Activated CD4-positive, CD25-positive, alpha-beta regulatory T cell (primary cell): ENCODE measurements around the gene ALX4.

Experiments used
- DNase-seq, 4 experiments: peaks; one replicate each; lab custom pipeline; 2025; lab: John Stamatoyannopoulos, UW

ALX4 gene

GRCh38 chr11:44309478-44310205 lies at the start of gene ALX4:
ALX4 (minus strand) TSS chr11:44310139; CDS start chr11:44310062, 77 bp downstream.
- DNase-seq, result no peak

DNA sequence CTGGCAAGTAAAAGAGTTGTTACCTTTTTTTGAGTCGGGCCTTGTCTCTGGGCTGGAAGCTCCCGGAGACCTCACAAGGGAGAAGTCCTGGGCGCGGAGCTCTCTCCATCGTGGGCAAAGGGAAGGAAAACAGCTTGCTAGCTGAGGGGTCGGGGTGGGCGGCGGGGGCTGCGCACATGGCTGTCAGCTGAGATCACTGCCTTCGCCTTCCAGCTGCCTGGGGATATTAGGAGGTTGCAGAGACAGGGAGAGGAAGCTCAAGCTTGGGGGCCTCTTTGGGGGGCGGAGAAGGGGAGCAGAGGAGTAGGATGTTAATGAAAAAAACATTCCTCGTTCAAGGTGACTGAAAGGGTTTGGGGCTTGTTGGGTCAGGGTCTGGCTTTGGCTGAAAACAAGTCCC lies 49.2 kb upstream of the ALX4 start:
- no peak for DNase-seq

- no peak for DNase-seq
Measured at GRCh38 chr11:44358713-44359112, 48.8 kb upstream of the ALX4 start.

DNA sequence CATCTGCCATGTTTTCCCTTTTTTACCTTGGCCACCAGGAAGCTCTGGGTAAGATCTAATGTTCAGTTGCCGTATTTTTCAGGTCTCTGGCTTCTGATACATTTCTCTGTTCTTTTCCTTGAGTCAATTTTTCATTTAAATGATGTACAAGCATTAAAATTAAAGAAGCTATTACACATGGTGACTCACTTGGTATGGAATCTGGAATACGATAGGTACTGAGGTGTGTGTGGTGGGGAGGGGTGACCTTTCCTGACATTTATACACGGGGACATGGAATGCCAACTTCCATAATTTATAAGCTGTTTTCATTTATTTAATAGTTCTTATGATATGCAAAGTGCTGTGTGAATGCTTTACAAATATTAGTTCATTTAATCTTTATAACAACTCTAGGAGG lies 47.8 kb upstream of the ALX4 start:
- no peak for DNase-seq

GRCh38 chr11:44356351-44356750 lies 46.4 kb upstream of the ALX4 start:
- no peak for DNase-seq

DNA sequence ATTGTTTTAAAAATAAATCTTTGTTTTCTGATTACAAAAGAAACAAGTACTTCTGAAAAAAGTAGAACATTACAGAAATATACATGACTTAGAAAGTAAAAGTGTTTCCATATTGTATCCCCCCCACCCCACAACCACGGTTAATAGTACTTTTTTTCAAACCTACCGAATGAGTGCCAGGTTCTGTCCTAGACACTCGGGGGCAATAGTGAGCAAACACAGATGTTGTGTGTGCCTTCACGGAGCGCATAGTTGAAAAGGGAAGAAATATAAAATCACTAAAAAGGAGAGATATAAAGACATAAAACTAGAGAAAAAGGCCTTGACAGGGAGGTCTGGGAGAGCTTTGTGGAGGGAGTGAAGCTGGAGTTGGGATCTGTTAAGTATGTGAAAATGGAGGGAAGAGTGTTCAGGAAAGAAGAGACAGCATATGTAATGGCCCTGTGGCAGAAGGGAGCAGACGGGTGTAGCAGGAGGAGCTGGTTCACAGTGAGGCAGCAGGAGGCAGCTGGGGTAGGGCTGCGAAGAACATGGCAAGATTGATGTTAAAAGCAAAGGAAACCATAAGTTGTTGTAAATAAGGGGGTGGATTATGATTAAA lies 42.1 kb upstream of the ALX4 start:
- DNase-seq, result no peak

GRCh38 chr11:44351006-44351660 lies 41.2 kb upstream of the ALX4 start:
- no peak for DNase-seq

DNA sequence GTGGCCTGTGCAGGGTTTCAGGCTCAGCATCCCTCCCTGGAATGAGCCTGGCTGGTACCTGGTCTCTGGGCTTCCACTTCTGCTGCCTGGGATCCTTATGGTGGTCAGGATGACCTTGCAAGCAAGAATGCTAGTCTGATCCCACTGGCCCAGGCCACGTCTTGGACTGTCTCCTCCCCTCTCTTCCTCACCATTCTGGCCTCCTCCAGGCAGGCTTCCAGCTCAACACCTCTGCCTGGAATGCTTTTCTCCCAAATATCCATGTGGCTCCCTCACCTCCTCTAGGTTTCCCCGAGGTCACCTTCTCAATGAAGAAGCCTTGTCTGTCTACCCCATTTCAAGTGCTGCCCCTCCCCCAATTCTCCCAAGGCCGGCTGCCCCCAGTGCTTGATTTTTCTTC lies 39.4 kb upstream of the ALX4 start:
- DNase-seq, result no peak

GRCh38 chr11:44348721-44349120 lies 38.8 kb upstream of the ALX4 start:
- no peak for DNase-seq

DNA sequence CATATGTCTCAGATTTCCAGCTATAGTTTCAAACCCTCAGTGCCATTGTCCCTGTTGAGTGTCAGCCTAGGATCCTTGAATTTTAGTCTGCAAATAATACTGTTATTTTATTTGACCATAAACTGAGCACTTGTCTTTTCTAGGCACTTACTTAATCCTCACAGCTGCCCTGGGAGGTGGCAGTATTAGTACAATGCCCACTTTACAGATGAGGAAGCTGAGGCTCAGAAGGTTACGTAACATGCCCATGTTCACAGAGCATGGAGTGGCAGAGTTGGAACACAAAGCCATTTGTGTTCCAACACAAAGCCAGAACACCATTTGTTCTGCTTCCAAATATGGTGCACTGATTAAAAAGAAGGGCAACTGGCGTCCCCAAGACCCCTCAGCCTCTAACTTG lies 38.2 kb upstream of the ALX4 start:
- no peak for DNase-seq

DNA sequence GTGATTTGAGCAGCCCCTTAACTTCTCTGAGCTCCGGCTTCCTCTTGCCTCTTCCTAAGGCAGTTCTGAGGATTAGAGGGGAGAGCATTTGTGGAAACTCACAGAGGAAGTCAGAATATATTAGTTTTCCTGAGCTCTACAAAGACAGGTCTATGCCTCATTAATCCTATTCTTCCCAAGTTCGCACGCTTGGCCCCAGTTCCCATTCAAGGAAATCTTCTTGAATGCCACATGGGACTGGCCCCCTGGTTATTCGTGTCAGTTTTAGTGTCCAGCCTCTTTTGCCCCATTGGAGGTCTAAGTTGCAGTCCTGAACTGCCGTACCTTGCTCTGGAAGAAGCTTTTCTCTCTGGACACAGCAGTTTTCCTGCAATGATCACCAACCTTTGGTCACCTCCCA lies 37.6 kb upstream of the ALX4 start:
- DNase-seq, result no peak

DNA sequence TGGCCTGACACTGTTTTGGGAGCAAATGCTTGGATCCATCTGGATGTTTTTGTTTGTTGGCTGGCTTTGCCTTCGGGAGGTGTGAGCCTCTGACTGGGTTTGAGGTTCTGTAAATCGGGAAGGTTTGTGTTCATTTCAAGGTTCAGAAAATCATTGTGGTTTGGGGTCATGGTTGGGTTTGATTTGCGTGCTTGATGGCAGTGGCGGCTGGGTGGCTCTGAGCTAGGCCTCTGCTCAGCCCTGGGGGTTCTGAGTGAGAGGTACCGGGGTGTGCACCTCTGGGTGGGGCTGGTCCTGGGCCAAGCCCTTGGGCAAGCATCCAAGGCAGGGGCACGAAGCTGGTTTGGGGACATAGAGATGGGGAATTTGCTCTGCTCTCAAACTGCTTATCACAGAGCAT lies 37.0 kb upstream of the ALX4 start:
- DNase-seq, result no peak

DNA sequence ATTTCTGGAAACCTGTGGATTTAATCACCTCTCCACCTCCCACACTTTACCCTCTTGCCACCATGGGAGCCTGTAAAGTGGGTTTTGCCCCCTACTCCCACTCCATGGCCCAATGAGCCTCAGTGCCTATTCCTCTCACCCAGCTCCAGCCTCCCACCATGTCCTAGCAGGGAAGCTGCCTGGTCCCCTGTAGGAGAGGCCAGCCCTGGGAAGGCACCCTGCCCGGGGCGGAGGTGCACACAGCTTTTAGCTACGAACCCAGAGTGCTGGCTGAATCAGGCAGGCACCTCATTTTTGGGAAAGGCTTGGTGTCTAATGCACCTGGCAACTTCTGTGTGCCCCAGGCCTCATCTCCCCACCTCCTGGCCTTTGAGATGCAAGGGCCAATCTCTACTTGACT lies 35.8 kb upstream of the ALX4 start:
- no peak for DNase-seq

GRCh38 chr11:44344921-44345320 lies 35.0 kb upstream of the ALX4 start:
- DNase-seq, result no peak

DNA sequence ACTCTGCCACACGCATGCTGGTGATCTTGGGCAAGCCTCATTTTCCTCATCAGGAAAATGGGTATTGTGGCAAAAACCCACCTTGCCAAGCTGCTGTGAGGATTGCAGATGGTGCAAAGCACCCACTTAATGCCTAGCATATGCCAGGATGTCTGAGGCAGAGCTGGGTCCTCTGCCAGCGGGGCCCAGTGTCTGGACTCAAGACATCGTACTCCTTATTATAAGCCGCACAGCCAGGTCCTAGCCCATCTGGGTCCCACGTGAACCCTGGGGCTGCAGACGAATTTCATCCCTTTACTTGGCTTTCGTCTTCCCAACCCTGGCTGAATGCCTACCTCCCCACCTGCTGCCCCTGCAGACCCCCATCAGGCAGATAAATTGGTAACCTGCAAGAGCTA lies 34.5 kb upstream of the ALX4 start:
- DNase-seq, result no peak

- no peak for DNase-seq
Measured at GRCh38 chr11:44343778-44344422, 34.0 kb upstream of the ALX4 start.

- DNase-seq, result no peak
Measured at GRCh38 chr11:44342616-44343015, 32.7 kb upstream of the ALX4 start.

- DNase-seq, result no peak
Measured at GRCh38 chr11:44340656-44341055, 30.7 kb upstream of the ALX4 start.

DNA sequence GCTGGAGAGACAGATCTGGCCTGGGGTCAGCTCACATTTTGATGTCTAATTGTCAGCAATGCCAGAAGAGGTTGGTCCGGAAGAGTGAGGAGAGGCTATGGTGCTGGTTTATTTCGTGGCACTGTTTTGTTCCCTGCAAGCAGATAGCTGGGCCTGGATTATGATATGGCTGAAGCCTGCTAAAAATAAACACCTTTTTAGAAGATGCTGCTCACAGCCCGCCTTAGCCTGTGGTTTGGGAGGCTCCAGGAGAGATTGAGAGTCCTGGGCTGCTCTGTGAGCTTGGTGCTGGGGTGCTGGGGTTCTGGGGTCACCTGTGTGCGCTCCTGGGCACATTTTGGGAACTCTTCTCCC lies 29.6 kb upstream of the ALX4 start:
- DNase-seq, result no peak

DNA sequence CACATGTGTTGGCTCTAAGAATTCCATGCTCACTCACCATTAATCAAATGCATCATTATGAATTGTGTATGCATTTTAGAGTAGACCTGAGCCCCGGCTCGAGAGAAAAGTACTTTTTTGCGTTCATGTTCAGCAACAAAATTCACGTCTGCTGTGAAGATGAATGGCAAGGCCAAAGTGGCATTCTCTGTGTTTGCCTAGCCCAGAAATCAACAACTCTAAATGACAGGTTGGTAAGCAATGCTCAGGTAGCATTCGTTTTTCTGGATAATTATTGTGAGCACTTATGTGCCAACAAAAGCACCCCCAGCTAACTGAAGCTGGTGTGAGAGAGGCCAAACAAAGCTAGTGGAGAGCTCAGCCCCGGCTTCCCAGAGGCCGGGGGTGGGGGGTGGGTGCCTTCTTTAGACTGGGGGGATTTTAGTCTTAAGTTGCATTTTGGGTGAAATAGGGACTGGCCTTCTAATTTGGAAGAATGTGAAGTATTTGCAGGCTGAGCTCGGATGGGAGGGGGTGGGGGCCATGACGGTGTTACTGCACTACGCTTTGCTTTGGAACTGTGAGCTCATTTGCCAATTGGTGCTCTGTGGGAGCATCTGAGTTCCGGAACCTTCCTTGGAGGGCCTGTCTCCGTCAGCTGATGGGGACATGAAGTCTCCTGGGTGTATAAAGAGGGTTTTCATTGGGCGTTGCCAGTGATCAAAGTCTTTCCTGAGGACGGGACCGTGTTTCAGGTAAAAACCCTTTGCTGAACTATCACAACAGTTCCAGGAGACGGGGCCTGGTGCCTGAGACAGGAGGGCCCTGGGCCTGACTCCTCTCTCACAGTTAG lies 29.0 kb upstream of the ALX4 start:
- no peak for DNase-seq

GRCh38 chr11:44338026-44338425 lies 28.1 kb upstream of the ALX4 start:
- no peak for DNase-seq

GRCh38 chr11:44335919-44336318 lies 26.0 kb upstream of the ALX4 start:
- no peak for DNase-seq
